ENCODE data around the gene INO80C. TPM values are rescaled to one million over a fixed set of nuclear protein-coding genes. Genes with fewer than 3 reads are reported as not detected.

INO80C gene
- total RNA-seq, 1 donor from 2014 or later: 11.3 TPM

GRCh38 chr18:35436076-35436649 is 61.6 kb downstream of the INO80C start:
- DNase-seq (ENCODE audit: low read depth): no peak
- no peak for TF ChIP-seq CTCF (IDR thresholded peaks at IDR 0.05; ENCODE audit: insufficient read depth, low read length, poor library complexity, severe bottlenecking)

DNA sequence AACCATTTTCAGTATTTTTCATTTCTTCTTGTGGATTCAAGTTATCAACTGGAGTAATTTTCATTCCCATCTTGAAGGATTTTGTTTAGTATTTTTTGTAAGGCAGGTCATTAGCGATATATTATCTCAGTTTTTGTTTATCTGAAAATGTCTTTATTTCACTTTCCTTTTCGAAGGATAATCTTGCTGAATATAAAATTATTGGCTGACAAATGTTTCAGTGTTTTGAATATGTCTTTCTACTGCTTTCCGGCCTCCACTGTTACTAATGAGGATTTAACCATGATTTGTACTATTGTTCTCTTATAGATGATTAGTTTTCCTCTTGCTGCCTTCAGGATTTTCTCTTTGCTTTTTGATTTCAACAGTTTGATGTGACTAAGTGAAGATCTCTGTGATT is 62.4 kb downstream of the INO80C start:
- no peak for DNase-seq (ENCODE audit: low read depth)
- no peak for TF ChIP-seq CTCF (IDR thresholded peaks at IDR 0.05; ENCODE audit: insufficient read depth, low read length, poor library complexity, severe bottlenecking)
- Histone ChIP-seq H3K4me3 (ENCODE audit: low read depth, low read length) (no peak overlapping the region), H3K27me3 (ENCODE audit: control insufficient read depth, insufficient read depth, low read length) (no peaks in the 10 kb centered on the region), H3K36me3 (ENCODE audit: control insufficient read depth, insufficient read depth, low read length) (no peaks in the 10 kb centered on the region)

More at GRCh38 chr18:35436076-35436649, 61.6 kb downstream of the INO80C start:
- Histone ChIP-seq H3K36me3 (ENCODE audit: control insufficient read depth, insufficient read depth, low read length) (no peaks in the 10 kb centered on the region), H3K27me3 (ENCODE audit: control insufficient read depth, insufficient read depth, low read length) (no peaks in the 10 kb centered on the region), H3K4me3 (ENCODE audit: low read depth, low read length) (no peak overlapping the region)

GRCh38 chr18:35432565-35433001 is 65.2 kb downstream of the INO80C start:
- Histone ChIP-seq H3K4me3 (ENCODE audit: low read depth, low read length) (no peak overlapping the region), H3K27me3 (ENCODE audit: control insufficient read depth, insufficient read depth, low read length) (no peaks in the 10 kb centered on the region), H3K36me3 (ENCODE audit: control insufficient read depth, insufficient read depth, low read length) (no peaks in the 10 kb centered on the region)
- no peak for TF ChIP-seq CTCF (IDR thresholded peaks at IDR 0.05; ENCODE audit: insufficient read depth, low read length, poor library complexity, severe bottlenecking)
- DNase-seq (ENCODE audit: low read depth): no peak

GRCh38 chr18:35431374-35431741 is 66.4 kb downstream of the INO80C start:
- no peak for DNase-seq (ENCODE audit: low read depth)
- no peak for TF ChIP-seq CTCF (IDR thresholded peaks at IDR 0.05; ENCODE audit: insufficient read depth, low read length, poor library complexity, severe bottlenecking)
- Histone ChIP-seq H3K4me3 (ENCODE audit: low read depth, low read length) (no peak overlapping the region), H3K36me3 (ENCODE audit: control insufficient read depth, insufficient read depth, low read length) (no peaks in the 10 kb centered on the region), H3K27me3 (ENCODE audit: control insufficient read depth, insufficient read depth, low read length) (no peaks in the 10 kb centered on the region)

GRCh38 chr18:35430721-35431373 is 66.9 kb downstream of the INO80C start:
- H3K4me3 ChIP-seq (ENCODE audit: low read depth, low read length): no peak overlapping the region
- TF ChIP-seq CTCF (IDR thresholded peaks at IDR 0.05; ENCODE audit: insufficient read depth, low read length, poor library complexity, severe bottlenecking): no peak
- H3K36me3 ChIP-seq (ENCODE audit: control insufficient read depth, insufficient read depth, low read length): no peaks in the 10 kb centered on the region
- H3K27me3 ChIP-seq (ENCODE audit: control insufficient read depth, insufficient read depth, low read length): no peaks in the 10 kb centered on the region
- DNase-seq (ENCODE audit: low read depth): no peak

DNA sequence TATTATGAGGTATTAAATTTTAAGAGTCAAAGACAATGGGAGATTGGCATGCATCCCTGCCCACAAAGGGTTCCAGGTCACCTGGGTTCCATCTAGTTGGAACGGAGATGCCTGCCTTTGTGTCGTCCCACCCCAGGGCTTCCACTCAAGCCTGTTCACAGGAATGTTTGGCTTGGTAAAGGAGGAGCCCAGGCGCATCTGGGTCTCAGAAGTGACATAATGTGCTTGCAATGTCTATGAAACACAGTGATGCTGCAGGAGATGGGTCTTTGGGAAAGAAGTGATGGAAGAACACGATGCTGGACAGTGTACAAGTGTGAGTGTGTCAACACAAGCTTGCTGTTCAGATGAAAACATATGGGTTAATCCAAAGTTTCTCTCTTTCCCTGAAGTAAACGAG is 71.0 kb downstream of the INO80C start:
- H3K36me3 ChIP-seq (ENCODE audit: control insufficient read depth, insufficient read depth, low read length): no peaks in the 10 kb centered on the region
- H3K4me3 ChIP-seq (ENCODE audit: low read depth, low read length): no peak overlapping the region
- no peak for DNase-seq (ENCODE audit: low read depth)
- H3K27me3 ChIP-seq (ENCODE audit: control insufficient read depth, insufficient read depth, low read length): no peaks in the 10 kb centered on the region
- TF ChIP-seq CTCF (IDR thresholded peaks at IDR 0.05; ENCODE audit: insufficient read depth, low read length, poor library complexity, severe bottlenecking): no peak
